GM12892 (cell line): ENCODE results near the gene DST.

Experiments used
- POLR2A ChIP-seq: IDR thresholded peaks from 2 replicates; pipeline ENCODE4 v1.6.1; 2011; ENCODE audit warnings: low read depth, low read length, control low read depth
- TAF1 ChIP-seq: IDR thresholded peaks from 2 replicates; pipeline ENCODE4 v1.6.1; 2011; ENCODE audit warnings: low read depth, mild to moderate bottlenecking, control low read depth, low read length, borderline replicate concordance

DNA sequence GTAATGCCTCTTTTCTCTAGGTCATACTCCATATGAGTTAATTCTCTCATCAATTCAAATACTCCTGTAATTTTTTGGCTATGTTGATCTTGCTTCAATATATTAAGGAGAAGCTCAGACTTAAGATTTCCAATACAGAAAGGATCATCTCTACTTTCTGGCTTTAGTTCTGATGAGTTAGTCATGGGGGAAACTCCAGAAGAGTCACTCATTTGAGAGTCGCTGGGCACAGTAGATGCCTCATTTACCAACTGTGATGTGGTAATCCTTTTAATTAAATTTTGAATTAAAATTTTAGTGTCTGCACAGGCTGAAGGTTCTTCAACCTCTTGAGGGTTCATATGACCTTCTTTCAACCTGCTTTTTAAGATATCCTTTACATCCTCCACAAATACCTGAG is 38.5 kb downstream of the DST start:
- TF ChIP-seq TAF1 (no peak), POLR2A (no peak)
